Gastroesophageal sphincter (tissue), 3 donors: Measurements from ENCODE around the gene PFDN1.

Source experiments
- CTCF ChIP-seq, 4 experiments: fragments of 200-600 bp in 2 of 4; fragments of 450-650 bp in 2 of 4; sonication (generic) in 1 of 4; IDR thresholded peaks; one replicate each; pipeline ENCODE4 v1.5.1; 2017 to 2019; ENCODE audit warnings: antibody characterized with exemption in 4 of 4, mild to moderate bottlenecking in 2 of 4, moderate library complexity in 2 of 4
- EP300 ChIP-seq: sonication (generic); formaldehyde crosslinking; IDR thresholded peaks from one replicate; pipeline ENCODE4 v1.6.1; 2017; ENCODE audit warnings: antibody characterized with exemption, mild to moderate bottlenecking
- POLR2A ChIP-seq, 2 donors: fragments of 450-650 bp; IDR thresholded peaks; one replicate each; pipeline ENCODE4 v1.6.1; 2017; ENCODE audit warnings: antibody characterized with exemption in 2 of 2, mild to moderate bottlenecking in 2 of 2, moderate library complexity in 1 of 2
- POLR2AphosphoS5 ChIP-seq: sonication (generic); formaldehyde crosslinking; IDR thresholded peaks from one replicate; pipeline ENCODE4 v1.6.1; 2017; ENCODE audit warnings: antibody characterized with exemption

DNA sequence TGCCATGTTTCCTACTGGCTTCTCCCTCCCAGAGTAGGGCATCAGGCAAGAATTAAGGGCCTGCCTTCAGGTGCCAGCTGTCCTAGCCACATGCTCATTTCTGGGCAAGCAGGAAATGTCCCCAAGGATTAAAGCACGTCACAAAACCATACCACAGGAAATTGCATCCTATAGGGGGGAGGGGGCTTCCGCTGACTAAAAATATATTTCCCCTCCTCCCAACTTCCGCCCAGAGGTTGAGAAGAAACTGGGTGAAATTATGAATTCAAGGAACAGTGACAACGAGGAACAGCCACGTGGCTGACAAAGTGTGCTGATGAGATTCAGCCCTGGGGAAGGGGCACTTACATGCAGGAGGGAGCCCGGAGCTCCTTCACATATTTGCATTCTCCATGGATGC, 39.4 kb upstream of the PFDN1 start:
- TF ChIP-seq CTCF (IDR thresholded peaks at IDR 0.05) (no peak), POLR2AphosphoS5 (peak; percentile 35), EP300 (no peak), POLR2A (IDR thresholded peaks at IDR 0.05) (no peak)
